Psoas muscle (tissue), 8 donors: ENCODE data around the gene RAPGEF6. TPM values are rescaled to one million over a fixed set of nuclear protein-coding genes. Genes with fewer than 3 reads are reported as not detected.

ENCODE experiments used
- ATAC-seq, 4 donors: fragments of 200-7000 bp; cut with Tn5 transposase; one replicate each; pipeline ENCODE4 v1.9.1; 2020; ENCODE audit warnings: moderate library complexity in 3 of 4, mild to moderate bottlenecking in 2 of 4
- DNase-seq, 2 donors: peaks; one replicate each; pipeline ENCODE4 v3.0.0-alpha.2; 2020
- H3K27ac ChIP-seq: fragments of 200-600 bp; one replicate; pipeline ENCODE4 v1.8.0; 2022
- H3K27me3 ChIP-seq, 3 donors: fragments of 200-600 bp in 1 of 3; one replicate each; pipeline versions ENCODE4 v1.6.1 to v1.8.0; 2013 to 2022; ENCODE audit warnings: low read length in 2 of 3, mild to moderate bottlenecking in 2 of 3, moderate library complexity in 1 of 3; ENCODE audit not compliant: insufficient read depth in 3 of 3
- H3K36me3 ChIP-seq, 2 donors: fragments of 200-600 bp in 1 of 2; one replicate each; pipeline versions ENCODE4 v1.6.1 to v1.8.0; 2013 to 2022; ENCODE audit warnings: low read depth in 1 of 2, mild to moderate bottlenecking in 1 of 2, moderate library complexity in 1 of 2; ENCODE audit not compliant: insufficient read depth in 1 of 2
- H3K4me1 ChIP-seq: fragments of 200-600 bp; one replicate; pipeline ENCODE4 v1.8.0; 2022
- H3K4me3 ChIP-seq: fragments of 200-600 bp; one replicate; pipeline ENCODE4 v1.8.0; 2022; ENCODE audit warnings: mild to moderate bottlenecking
- H3K9me3 ChIP-seq: fragments of 200-600 bp; one replicate; pipeline ENCODE4 v1.8.0; 2022
- CTCF ChIP-seq: fragments of 200-600 bp; IDR thresholded peaks from one replicate; pipeline ENCODE4 v1.8.0; 2022; ENCODE audit warnings: antibody characterized with exemption
- WGBS, 3 donors: extraction: QIAGEN DNeasy Blood & Tissue Kit; methylation state at CpG; one replicate each; pipeline versions ENCODE4 v1.1.6 to v1.1.7; 2013; 5-methylcytosine and 5-hydroxymethylcytosine counted together
- intact Hi-C, 2 donors: fragments of 100-400 bp; cut with DNase I; formaldehyde crosslinking; loops; one replicate each; pipeline versions ENCODE4 v1.11.0 to v1.14.2; 2022
- polyA plus RNA-seq, 3 donors: library from polyadenylated mRNA; stranded (reverse); fragments of 200-250 nt; gene quantifications; one replicate each; pipeline ENCODE4 v1.2.3, GENCODE V29; 2013
- total RNA-seq, 4 donors: library from RNA; stranded (reverse); fragmentation: NEBNext Ultra II Directional in 2 of 4; extraction: Animal tissue kit (Norgen Biotek cat#: 25700) in 2 of 4; gene quantifications; one replicate each; pipeline versions ENCODE4 v1.2.1 to v1.2.4, GENCODE V29; 2021 to 2023
- donor health status: healthy with polysubstance abuse.
- donor health status: DM: no; HTN: no; CAD: no; lungs with moderate emphysema.
- donor health status: Bipolar disorder and iron deficiency.
- donor health status: healthy.
- donor health status: DM: yes; HTN: yes; CAD: no.
- donor health status: DM: no; HTN: no; CAD: no.
- donor health status: DM: no; HTN: no; CAD: no.
- donor health status: DM: yes; HTN: yes; CAD: no.

Gene RAPGEF6
- total and polyA plus RNA-seq, 7 donors, result 1.7 to 14.1 (median 6.9) TPM

- H3K9me3 ChIP-seq, result no peaks in the 10 kb centered on the region
- 13 to 24% (median 19%) methylated on average over 2 of the region's 2 CpGs for WGBS, 3 donors
- H3K4me1 ChIP-seq, result peaks cover 31% of the 10 kb centered on the region
- peak overlapping the region; percentile 82 for H3K27ac ChIP-seq
- intact Hi-C loops, result no loop called here
- H3K4me3 ChIP-seq, result peak overlapping the region; percentile 38
- no peaks in the 10 kb centered on the region for H3K27me3 ChIP-seq
- ATAC-seq (peak; percentile 89 to 94 (median 91)), DNase-seq (no peak)
- H3K36me3 ChIP-seq, result peaks cover 3 to 64% of the 10 kb centered on the region in 2 donors
- no peak for TF ChIP-seq CTCF
Measured at GRCh38 chr5:131671994-131672655, 37.1 kb upstream of the RAPGEF6 start.

DNA sequence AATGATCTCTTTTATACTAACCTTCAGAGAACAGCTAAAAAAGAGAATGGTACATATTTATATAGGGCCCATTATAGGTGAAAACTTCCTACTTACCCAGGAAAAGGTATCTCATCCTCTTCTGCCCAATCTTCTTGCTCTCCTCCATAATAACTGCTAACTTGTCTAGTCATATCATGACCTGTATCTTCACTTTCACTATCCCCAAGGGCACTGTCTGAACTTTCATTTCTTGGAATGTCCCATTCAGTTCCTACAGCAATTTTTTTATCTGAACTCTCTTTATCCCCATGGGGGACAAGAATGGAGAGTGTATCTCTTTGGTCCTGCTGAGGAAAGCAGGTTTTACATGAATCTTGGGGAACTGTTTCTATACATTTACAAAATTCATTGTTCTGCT, 36.4 kb upstream of the RAPGEF6 start:
- peaks cover 3 to 59% of the 10 kb centered on the region in 2 donors for H3K36me3 ChIP-seq
- DNase-seq (no peak), ATAC-seq (peak; percentile 41 to 63 (median 58))
- H3K4me3 ChIP-seq, result no peak overlapping the region
- H3K4me1 ChIP-seq, result peaks cover 29% of the 10 kb centered on the region
- intact Hi-C loops, result no loop called here
- H3K9me3 ChIP-seq, result no peaks in the 10 kb centered on the region
- H3K27ac ChIP-seq, result peak overlapping the region; percentile 82
- no peaks in the 10 kb centered on the region for H3K27me3 ChIP-seq
- TF ChIP-seq CTCF, result no peak

DNA sequence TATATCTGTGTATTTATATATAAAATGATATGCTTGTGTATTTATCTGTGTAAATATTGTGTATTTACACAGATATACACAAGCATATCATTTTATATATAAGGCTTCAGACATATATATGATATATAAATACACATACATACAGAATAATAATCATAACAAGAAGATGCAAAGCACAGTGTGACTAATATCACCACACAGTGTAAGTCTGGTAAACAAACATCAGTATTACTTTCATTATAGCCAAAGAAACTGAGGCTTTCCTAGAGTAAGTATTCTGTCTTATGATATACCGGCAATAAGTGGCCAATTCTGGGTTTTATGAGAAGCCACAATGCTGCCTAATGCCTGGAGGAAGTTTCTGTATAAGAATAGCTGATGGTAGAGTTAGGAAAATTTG, 29.9 kb upstream of the RAPGEF6 start:
- Histone ChIP-seq H3K4me3 (no peak overlapping the region), H3K36me3 (peaks cover 0 to 58% of the 10 kb centered on the region in 2 donors), H3K27me3 (no peaks in the 10 kb centered on the region), H3K4me1 (no peaks in the 10 kb centered on the region), H3K27ac (no peak overlapping the region), H3K9me3 (no peaks in the 10 kb centered on the region)
- WGBS, 3 donors, result 97 to 100% (median 98%) methylated on average over 1 of the region's 1 CpG
- intact Hi-C loops, result no loop called here
- TF ChIP-seq CTCF, result no peak
- no peak for DNase-seq
- ATAC-seq, result no peak

DNA sequence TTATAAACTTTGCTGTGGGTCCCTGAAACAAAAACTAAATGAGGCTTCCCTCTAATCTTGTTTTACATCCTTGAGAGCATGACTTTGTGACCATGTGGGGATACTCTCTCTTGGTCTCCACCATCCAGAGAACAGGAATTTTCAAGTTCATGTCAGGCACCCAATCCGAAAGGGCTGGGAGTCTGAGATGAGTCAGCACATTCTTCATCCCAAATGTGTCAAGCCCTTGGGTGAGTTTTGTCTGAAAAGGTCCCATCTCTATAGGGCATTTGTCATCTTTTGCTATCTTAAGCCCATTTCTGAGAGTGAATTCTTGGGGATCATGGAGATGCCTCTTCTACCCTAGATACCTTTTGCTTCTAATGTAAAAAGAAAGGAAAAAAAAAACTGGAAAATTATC, 26.9 kb upstream of the RAPGEF6 start:
- H3K4me3 ChIP-seq, result no peak overlapping the region
- no peaks in the 10 kb centered on the region for H3K9me3 ChIP-seq
- H3K4me1 ChIP-seq, result no peaks in the 10 kb centered on the region
- no peaks in the 10 kb centered on the region for H3K27me3 ChIP-seq
- TF ChIP-seq CTCF, result no peak
- no peak for DNase-seq
- no peak overlapping the region for H3K27ac ChIP-seq
- 90 to 96% (median 95%) methylated on average over 1 of the region's 1 CpG for WGBS, 3 donors
- no peak for ATAC-seq
- intact Hi-C loops, result no loop called here
- peaks cover 3 to 47% of the 10 kb centered on the region in 2 donors for H3K36me3 ChIP-seq

DNA sequence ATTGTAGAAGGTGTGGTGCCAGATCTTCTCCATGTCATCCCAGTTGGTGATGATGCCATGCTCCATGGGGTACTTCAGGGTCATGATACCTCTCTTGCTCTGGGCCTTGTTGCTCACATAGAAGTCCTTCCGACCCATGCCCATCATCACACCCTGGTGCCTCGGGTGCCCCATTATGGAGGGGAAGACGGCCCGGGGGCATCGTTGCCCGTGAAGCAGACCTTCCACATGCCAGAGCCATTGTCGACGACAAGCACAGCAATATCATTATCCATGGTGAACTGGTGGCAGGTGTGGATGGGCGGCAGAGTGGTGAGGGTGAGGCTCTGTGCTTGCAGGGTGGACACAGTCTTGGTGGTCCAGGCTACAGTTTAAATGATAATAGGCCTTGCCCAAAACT, 24.8 kb upstream of the RAPGEF6 start:
- Histone ChIP-seq H3K4me1 (no peaks in the 10 kb centered on the region), H3K36me3 (peaks cover 3 to 47% of the 10 kb centered on the region in 2 donors), H3K27ac (no peak overlapping the region), H3K4me3 (no peak overlapping the region), H3K9me3 (no peaks in the 10 kb centered on the region), H3K27me3 (no peaks in the 10 kb centered on the region)
- intact Hi-C loops, result no loop called here
- ATAC-seq (no peak), DNase-seq (no peak)
- no peak for TF ChIP-seq CTCF
- 97 to 99% (median 98%) methylated on average over 9 of the region's 9 CpGs for WGBS, 3 donors
